Sigmoid colon (tissue), 7 donors: ENCODE data around the gene MFAP4. TPM values are rescaled to one million over a fixed set of nuclear protein-coding genes. Genes with fewer than 3 reads are reported as not detected.

Source experiments
- DNase-seq: peaks from one replicate; pipeline ENCODE4 v3.0.0-alpha.2; 2019
- H3K27ac ChIP-seq, 4 donors: fragments of 200-600 bp; sonication (generic); one replicate each; pipeline ENCODE4 v1.5.1; 2016 to 2019; ENCODE audit warnings: mild to moderate bottlenecking in 1 of 4
- H3K27me3 ChIP-seq, 3 donors: fragments of 200-600 bp; sonication (generic); one replicate each; pipeline ENCODE4 v1.5.1; 2019; ENCODE audit warnings: mild to moderate bottlenecking in 1 of 3
- H3K36me3 ChIP-seq, 4 donors: fragments of 200-600 bp; sonication (generic); one replicate each; pipeline ENCODE4 v1.5.1; 2016 to 2019
- H3K4me1 ChIP-seq, 4 donors: fragments of 200-600 bp; sonication (generic); one replicate each; pipeline ENCODE4 v1.5.1; 2017 to 2019
- H3K4me3 ChIP-seq, 4 donors: fragments of 200-600 bp; sonication (generic); one replicate each; pipeline ENCODE4 v1.5.1; 2017 to 2019; ENCODE audit warnings: mild to moderate bottlenecking in 2 of 4, moderate library complexity in 1 of 4
- H3K9me3 ChIP-seq, 4 donors: fragments of 200-600 bp in 3 of 4; sonication (generic) in 3 of 4; one replicate each; pipeline versions ENCODE4 v1.5.1 to v1.6.1; 2013 to 2019
- EP300 ChIP-seq, 4 donors: sonication (generic); formaldehyde crosslinking; IDR thresholded peaks; one replicate each; pipeline ENCODE4 v1.6.1; 2017; ENCODE audit warnings: antibody characterized with exemption in 4 of 4
- POLR2A ChIP-seq, 2 donors: fragments of 450-650 bp; IDR thresholded peaks; one replicate each; pipeline ENCODE4 v1.6.1; 2016; ENCODE audit warnings: antibody characterized with exemption in 2 of 2, mild to moderate bottlenecking in 2 of 2, moderate library complexity in 2 of 2
- POLR2AphosphoS5 ChIP-seq, 4 donors: sonication (generic); formaldehyde crosslinking; IDR thresholded peaks; one replicate each; pipeline ENCODE4 v1.6.1; 2017; ENCODE audit warnings: antibody characterized with exemption in 4 of 4
- WGBS, 2 donors: extraction: QIAGEN DNeasy Blood & Tissue Kit; methylation state at CpG; one replicate each; pipeline ENCODE4 v1.1.7; 2013; 5-methylcytosine and 5-hydroxymethylcytosine counted together
- intact Hi-C: fragments of 100-400 bp; cut with DNase I; formaldehyde crosslinking; loops from one replicate; pipeline ENCODE4 v1.15.1; 2023
- polyA plus RNA-seq, 3 donors: library from polyadenylated mRNA; stranded (reverse); fragments of 200-250 nt; gene quantifications; one replicate each; pipeline ENCODE4 v1.2.3, GENCODE V29; 2013
- total RNA-seq, 4 donors: library from RNA; depleted of rRNA; stranded (reverse); fragments of >200 nt; gene quantifications; one replicate each; pipeline ENCODE4 v1.1.0, GENCODE V29; 2016
- TF ChIP-seq, protein P1 (sequence below), 4 experiments: fragments of 450-650 bp in 3 of 4; fragments of 200-600 bp in 1 of 4; IDR thresholded peaks; one replicate each; pipeline ENCODE4 v1.5.1; 2016 to 2019; ENCODE audit warnings: antibody characterized with exemption in 4 of 4, mild to moderate bottlenecking in 3 of 4, moderate library complexity in 2 of 4
- donor health status: healthy with polysubstance abuse.
- donor health status: Bipolar disorder and iron deficiency.
- donor health status: healthy.

Gene MFAP4
- total and polyA plus RNA-seq, 7 donors: 9.9 to 324 (median 189) TPM

DNA sequence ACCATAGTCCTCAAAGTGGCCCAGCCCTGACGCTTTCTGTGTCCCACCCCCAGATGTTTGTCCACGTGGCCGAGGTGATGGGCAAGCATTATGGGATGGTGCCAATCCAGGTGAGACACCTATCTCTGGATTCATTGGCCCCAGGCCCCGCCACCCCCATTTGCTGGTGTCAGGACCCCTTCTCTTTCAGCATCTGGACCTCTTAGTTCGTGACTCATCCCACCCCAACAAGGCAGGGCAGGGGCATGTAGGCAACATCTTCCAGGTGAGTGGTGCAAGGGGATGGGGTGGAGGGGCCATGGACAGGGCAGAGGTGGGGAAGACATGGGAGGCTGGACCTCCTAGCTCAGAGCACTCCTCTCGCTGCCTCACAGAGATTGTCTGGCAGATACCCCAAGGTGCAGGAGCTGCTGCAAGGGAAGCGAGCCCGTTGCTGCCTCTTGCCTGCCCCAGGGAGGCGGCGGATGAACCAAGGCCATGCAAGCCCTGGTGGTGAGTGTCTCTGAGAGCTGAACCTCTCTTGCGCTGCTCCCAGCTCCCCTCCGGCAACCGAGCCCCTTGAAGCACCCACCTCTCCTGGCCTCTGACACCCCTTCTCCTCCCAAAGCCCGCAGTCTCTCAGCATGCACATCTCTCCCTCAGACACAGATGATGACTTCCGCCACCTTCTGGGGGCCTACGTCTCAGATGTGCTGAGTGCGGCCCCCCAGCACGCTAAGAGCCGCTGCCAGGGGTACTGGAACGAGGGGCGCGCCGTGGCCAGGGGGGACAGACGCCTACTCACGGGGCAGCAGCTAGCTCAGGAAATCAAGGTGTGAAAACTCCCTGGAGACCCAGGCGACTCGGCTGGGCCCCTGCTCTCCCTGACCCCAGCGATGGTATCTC is 27.6 kb upstream of the MFAP4 start:
- intact Hi-C loops: loop anchor here (5.0 kb wide), 1 partner anchor 52 kb away; the partner anchor contains the start of gene B9D1
- no peak overlapping the region for H3K27ac ChIP-seq
- no peak for DNase-seq
- no peak overlapping the region for H3K4me3 ChIP-seq
- TF ChIP-seq, protein P1, sequence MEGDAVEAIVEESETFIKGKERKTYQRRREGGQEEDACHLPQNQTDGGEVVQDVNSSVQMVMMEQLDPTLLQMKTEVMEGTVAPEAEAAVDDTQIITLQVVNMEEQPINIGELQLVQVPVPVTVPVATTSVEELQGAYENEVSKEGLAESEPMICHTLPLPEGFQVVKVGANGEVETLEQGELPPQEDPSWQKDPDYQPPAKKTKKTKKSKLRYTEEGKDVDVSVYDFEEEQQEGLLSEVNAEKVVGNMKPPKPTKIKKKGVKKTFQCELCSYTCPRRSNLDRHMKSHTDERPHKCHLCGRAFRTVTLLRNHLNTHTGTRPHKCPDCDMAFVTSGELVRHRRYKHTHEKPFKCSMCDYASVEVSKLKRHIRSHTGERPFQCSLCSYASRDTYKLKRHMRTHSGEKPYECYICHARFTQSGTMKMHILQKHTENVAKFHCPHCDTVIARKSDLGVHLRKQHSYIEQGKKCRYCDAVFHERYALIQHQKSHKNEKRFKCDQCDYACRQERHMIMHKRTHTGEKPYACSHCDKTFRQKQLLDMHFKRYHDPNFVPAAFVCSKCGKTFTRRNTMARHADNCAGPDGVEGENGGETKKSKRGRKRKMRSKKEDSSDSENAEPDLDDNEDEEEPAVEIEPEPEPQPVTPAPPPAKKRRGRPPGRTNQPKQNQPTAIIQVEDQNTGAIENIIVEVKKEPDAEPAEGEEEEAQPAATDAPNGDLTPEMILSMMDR (IDR thresholded peaks at IDR 0.05): no peak
- TF ChIP-seq EP300 (IDR thresholded peaks at IDR 0.05): no peak
- TF ChIP-seq POLR2A (IDR thresholded peaks at IDR 0.05): no peak
- TF ChIP-seq POLR2AphosphoS5 (IDR thresholded peaks at IDR 0.05): no peak
- peaks cover 0 to 16% (median 0%) of the 10 kb centered on the region in 4 donors for H3K36me3 ChIP-seq
- H3K4me1 ChIP-seq: peaks cover 0 to 29% (median 26%) of the 10 kb centered on the region in 4 donors
- no peaks in the 10 kb centered on the region for H3K27me3 ChIP-seq
- WGBS, 2 donors: 94% methylated on average over 28 of the region's 28 CpGs
- no peaks in the 10 kb centered on the region for H3K9me3 ChIP-seq

DNA sequence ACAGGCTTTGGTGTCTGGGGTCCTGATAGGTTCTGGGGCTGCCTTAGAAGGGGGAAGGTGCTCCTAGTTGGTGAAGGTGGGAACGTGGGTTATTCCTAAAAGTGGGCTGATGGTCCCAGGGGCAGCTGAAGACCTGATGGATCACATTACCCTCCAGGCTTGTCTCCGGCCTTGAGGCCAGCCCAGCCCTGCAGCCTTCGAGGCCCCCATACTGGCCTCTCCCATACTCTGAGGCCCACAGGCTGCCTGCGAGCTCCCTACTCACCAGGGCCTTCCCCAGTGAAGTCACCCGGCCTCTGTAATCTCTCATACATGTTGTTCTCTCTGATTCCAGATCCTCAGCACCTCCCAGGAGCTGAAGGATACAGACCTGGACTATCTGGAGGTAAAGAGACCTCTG is 26.8 kb upstream of the MFAP4 start:
- Histone ChIP-seq H3K36me3 (peaks cover 0 to 16% (median 0%) of the 10 kb centered on the region in 4 donors), H3K27ac (no peak overlapping the region), H3K4me3 (no peak overlapping the region), H3K4me1 (peaks cover 0 to 29% (median 26%) of the 10 kb centered on the region in 4 donors), H3K9me3 (no peaks in the 10 kb centered on the region), H3K27me3 (no peaks in the 10 kb centered on the region)
- TF ChIP-seq, protein P1 (IDR thresholded peaks at IDR 0.05): no peak
- TF ChIP-seq POLR2AphosphoS5 (IDR thresholded peaks at IDR 0.05) (no peak), EP300 (IDR thresholded peaks at IDR 0.05) (no peak), POLR2A (IDR thresholded peaks at IDR 0.05) (no peak)
- intact Hi-C loops: loop anchor here (5.0 kb wide), 1 partner anchor 51 kb away; the partner anchor contains the start of gene B9D1
- 90 to 91% methylated on average over 5 of the region's 5 CpGs for WGBS, 2 donors
- DNase-seq: no peak

DNA sequence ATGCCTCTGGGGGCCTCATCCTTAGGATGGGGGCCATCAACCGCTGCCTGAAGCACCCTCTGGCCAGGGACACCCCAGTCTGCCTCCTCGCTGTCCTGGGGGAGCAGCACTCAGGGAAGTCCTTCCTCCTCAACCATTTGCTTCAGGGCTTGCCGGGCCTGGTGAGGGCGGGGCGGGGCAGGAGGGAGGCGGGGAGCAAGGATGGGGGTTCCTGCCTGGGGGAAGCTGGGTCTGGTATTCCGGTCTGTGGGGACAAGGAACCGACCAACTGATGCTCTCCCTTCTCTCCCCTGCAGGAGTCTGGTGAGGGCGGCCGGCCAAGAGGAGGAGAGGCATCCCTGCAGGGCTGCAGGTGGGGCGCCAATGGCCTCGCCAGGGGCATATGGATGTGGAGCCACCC is 26.0 kb upstream of the MFAP4 start:
- intact Hi-C loops: loop anchor here (5.0 kb wide), 1 partner anchor 51 kb away; the partner anchor contains the start of gene B9D1

DNA sequence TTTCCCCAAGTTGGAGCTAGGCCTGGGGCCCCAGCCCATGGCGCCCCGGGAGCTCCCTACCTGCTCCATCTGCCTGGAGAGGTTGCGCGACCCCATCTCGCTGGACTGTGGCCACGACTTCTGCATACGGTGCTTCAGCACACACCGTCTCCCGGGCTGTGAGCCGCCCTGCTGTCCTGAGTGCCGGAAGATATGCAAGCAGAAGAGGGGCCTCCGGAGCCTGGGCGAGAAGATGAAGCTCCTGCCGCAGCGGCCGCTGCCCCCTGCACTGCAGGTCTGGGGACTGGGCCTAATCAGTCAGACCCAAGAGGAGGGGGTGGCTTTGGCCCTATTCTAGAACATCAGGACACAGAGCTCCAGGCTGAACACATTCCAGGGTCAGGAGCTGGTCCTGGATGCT is 25.5 kb upstream of the MFAP4 start:
- Histone ChIP-seq H3K9me3 (no peaks in the 10 kb centered on the region), H3K27me3 (no peaks in the 10 kb centered on the region), H3K27ac (no peak overlapping the region), H3K4me1 (peaks cover 0 to 29% (median 21%) of the 10 kb centered on the region in 4 donors), H3K36me3 (peaks cover 0 to 16% (median 0%) of the 10 kb centered on the region in 4 donors), H3K4me3 (no peak overlapping the region)
- intact Hi-C loops: loop anchor here (5.0 kb wide), 1 partner anchor 50 kb away; the partner anchor contains the start of gene B9D1
- 94 to 95% methylated on average over 16 of the region's 16 CpGs for WGBS, 2 donors
- TF ChIP-seq POLR2AphosphoS5 (IDR thresholded peaks at IDR 0.05) (no peak), POLR2A (IDR thresholded peaks at IDR 0.05) (no peak), EP300 (IDR thresholded peaks at IDR 0.05) (no peak)
- TF ChIP-seq, protein P1 (IDR thresholded peaks at IDR 0.05): no peak
- DNase-seq: no peak

More for the DNA sequence above, 26.0 kb upstream of the MFAP4 start:
- Histone ChIP-seq H3K9me3 (no peaks in the 10 kb centered on the region), H3K4me3 (no peak overlapping the region), H3K4me1 (peaks cover 0 to 29% (median 25%) of the 10 kb centered on the region in 4 donors), H3K36me3 (peaks cover 0 to 16% (median 0%) of the 10 kb centered on the region in 4 donors), H3K27me3 (no peaks in the 10 kb centered on the region), H3K27ac (no peak overlapping the region)
- 77 to 91% methylated on average over 12 of the region's 12 CpGs for WGBS, 2 donors
- no peak for TF ChIP-seq EP300 (IDR thresholded peaks at IDR 0.05)
- no peak for TF ChIP-seq POLR2AphosphoS5 (IDR thresholded peaks at IDR 0.05)
- TF ChIP-seq POLR2A (IDR thresholded peaks at IDR 0.05): no peak
- TF ChIP-seq, protein P1 (IDR thresholded peaks at IDR 0.05): no peak
- no peak for DNase-seq
